Gastroesophageal sphincter (tissue), 3 donors: ENCODE results near the gene GDPGP1.

ENCODE experiments used
- CTCF ChIP-seq, 4 experiments: fragments of 200-600 bp in 2 of 4; fragments of 450-650 bp in 2 of 4; sonication (generic) in 1 of 4; IDR thresholded peaks; one replicate each; pipeline ENCODE4 v1.5.1; 2017 to 2019; ENCODE audit warnings: antibody characterized with exemption in 4 of 4, mild to moderate bottlenecking in 2 of 4, moderate library complexity in 2 of 4
- EP300 ChIP-seq: sonication (generic); formaldehyde crosslinking; IDR thresholded peaks from one replicate; pipeline ENCODE4 v1.6.1; 2017; ENCODE audit warnings: antibody characterized with exemption, mild to moderate bottlenecking
- POLR2AphosphoS5 ChIP-seq: sonication (generic); formaldehyde crosslinking; IDR thresholded peaks from one replicate; pipeline ENCODE4 v1.6.1; 2017; ENCODE audit warnings: antibody characterized with exemption

DNA sequence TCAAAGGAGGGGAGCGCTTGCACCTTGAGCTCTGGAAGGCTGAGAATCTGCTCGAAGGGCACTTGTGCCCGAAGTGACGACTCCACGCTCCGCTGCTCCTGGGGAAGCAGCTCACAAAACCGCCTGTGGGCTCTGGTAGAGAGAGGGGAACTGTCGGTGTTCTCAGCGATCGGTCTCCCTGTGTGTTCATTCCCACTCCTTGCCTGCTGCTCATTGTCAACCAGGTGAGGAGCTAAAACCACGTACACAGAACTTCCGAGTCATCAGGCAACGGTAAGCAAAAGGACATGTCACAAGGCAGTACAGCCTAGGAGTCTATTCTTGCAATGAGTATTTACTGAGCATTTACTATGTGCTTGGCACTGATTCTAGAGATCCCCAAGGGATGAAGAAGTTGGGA lies 1.8 kb upstream of the GDPGP1 start:
- TF ChIP-seq CTCF (IDR thresholded peaks at IDR 0.05), result no peak
- TF ChIP-seq POLR2AphosphoS5, result no peak
- TF ChIP-seq EP300, result no peak
